Measurements from ENCODE around the gene CAPN5.
A peak's percentile ranks its signal among the peaks of the same experiment; 100 is the strongest.

DNA sequence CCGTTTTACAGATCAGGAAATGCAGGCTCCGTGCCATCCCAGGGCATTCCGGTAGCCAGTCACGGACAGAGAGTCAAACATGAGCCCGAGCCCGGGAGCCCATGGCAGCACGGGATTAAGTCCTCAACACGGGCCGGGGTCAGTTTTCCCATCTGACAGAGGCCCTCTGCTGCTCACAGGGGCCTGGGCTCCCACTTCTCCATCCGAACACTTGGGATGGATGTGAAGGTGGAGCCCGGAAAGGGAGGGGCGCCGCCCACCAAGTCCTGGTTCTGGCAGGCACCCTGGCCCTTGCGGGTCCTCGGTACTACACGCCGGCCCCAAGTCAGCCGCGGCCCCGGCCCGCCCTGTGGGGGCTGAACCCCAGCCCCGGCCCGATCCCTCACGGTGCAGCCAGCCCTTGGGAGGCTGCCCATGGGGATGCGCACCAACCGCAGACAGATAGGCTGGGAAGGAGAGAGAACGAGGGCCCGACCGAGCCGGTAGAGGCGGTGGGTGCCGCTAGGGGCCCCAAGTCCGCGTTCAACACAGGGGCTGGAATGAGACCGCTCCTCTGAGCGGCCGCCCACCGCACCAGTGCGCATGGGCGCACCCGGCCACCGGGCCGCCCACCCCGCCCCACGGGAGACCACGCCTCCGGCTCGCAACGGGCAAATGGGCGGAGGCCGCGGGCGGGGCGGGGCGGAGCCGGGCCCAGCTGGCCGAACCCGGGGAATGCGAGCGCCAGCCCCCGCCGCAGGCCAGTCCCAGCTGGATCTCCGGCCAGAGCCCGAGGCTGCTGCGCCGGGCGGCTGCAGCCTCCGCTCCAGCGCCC, at the start of gene CAPN5:
- TF ChIP-seq CTCF (IDR thresholded peaks at IDR 0.05) (peak in 1 of 3 experiments; percentile 15), POLR2A (IDR thresholded peaks at IDR 0.05) (peak in 1 of 2 donors; percentile 92), POLR2AphosphoS5 (IDR thresholded peaks at IDR 0.05; ENCODE audit: insufficient read depth in 1 of 2, low read depth in 1 of 2) (peak; percentile 19 to 99)
